SKM-1 treated with dmso at 0.1 percent for 144 hours (cell line): ENCODE measurements around the gene DLX1.
"Not testable (repeated sequence)": the region's sequence is repeated elsewhere in the genome, so short reads cannot be mapped to it uniquely, and the experiment has no call there.

ENCODE experiments used
- DNase-seq: peaks from one replicate; lab custom pipeline; 2025; ENCODE audit not compliant: unreplicated experiment; lab: John Stamatoyannopoulos, UW

The DLX1 gene

DNA sequence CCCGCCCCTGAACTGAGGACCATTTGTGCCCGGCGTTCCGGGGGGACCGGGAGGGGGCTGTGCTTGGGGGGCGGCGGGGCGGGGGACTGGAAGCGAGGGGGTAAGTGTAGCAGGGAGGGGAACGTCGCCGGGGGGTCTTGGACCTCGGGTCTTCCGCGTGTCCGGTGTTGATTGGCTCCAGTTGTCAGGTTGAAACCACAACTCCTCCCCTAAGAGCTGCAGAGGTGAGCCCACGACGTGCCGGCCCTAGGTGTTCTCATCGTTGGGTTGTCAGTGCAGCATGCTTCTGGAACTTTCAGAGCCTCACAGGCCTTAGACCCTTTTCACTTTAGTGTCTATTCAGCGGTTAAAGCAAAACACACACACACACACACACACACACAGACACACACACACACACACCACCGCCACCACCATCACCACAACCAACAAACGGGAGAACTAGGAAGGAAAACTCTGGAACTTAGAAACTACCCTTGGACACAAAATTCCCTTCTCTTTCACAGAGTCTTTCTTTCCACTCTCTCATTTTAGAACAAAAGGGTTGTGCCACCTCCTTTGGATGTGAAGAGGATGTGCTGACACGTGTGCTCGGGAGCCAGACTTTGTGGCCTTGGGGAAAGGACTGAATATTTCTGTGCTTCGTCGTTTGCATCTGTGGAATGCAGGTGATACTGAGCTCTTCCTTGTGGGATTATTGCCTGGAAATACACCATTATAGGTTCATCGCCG, 24.1 kb downstream of the DLX1 start:
- no peak for DNase-seq

DNA sequence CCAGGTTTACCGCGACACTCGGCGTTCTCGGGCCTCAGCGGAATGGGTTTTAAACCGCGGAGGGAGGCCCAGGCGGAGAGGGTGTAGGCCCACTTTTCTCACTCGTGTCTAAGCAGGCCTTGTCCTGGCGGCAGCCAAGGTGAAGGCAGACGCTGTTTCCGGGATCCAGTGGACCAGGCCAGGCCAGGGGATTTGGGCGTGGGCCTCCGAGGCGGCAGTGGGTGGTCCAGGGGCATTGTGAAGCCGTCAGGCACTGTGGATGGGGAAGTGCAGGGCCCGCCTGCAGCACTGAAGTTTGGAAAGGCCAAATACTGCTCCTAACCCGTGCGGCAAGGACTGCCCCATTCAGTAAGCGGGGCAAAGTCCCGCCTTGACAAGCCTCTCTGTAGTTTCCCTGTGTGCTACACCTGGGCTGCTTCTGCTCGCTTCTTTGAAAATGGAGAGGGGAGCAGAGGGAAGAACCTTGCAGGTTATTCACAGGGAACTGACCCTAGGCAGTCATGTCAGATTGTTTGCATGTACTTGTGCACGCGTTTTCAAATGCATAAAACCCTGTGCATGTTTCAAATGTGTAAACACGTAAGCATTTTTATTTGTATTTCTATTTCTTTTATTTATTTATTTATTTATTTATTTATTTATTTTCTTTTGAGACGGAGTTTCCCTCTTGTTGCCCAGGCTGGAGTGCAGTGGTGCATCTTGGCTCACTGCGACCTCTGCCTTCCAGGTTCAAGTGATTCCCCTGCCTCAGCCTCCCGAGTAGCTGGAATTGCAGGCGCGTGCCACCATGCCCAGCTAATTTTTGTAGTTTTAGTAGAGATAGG, 24.9 kb downstream of the DLX1 start:
- DNase-seq, result no peak

GRCh38 chr2:172113617-172114016, 28.3 kb downstream of the DLX1 start:
- DNase-seq, result no peak

DNA sequence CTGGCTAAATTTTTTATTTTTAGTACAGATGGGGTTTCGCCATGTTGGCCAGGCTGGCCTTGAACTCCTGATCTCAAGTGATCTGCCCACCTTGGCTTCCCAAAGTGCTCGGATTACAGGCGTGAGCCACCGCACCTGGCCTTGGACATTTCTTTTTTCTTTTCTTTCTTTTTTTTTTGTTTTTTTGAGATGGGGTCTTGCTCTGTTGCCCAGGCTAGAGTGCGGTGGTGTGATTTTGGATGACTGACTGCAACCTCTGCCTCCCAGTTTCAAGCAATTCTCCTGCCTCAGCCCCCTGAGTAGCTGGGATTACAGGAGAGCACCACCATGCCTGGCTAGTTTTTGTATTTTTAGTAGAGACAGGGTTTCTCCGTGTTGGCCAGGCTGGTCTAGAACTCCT, 28.9 kb downstream of the DLX1 start:
- not testable (repeated sequence) for DNase-seq

DNA sequence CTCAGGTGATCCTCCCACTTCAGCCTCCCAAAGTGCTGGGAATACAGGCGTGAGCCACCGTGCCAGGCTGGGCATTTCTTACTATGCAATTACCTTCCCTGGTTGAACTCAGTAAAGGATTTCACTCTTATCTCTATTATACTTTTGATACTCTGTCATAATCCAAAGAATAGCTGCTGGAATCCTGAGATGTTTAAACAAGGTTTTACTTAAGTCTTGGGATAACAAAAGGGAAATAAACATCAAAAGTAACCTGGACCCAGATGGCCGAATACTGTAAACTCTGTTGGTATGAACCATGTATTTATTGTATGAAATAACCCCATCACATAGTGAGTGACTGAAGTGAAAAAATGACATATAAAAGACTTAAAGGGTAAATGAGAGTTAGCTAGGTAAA, 29.3 kb downstream of the DLX1 start:
- no peak for DNase-seq

GRCh38 chr2:172116107-172116506, 30.8 kb downstream of the DLX1 start:
- no peak for DNase-seq

- no peak for DNase-seq
Measured at GRCh38 chr2:172119089-172119488, 33.8 kb downstream of the DLX1 start.

GRCh38 chr2:172120118-172120517, 34.8 kb downstream of the DLX1 start:
- DNase-seq, result no peak

- no peak for DNase-seq
Measured at GRCh38 chr2:172128484-172128883, 43.2 kb downstream of the DLX1 start.

DNA sequence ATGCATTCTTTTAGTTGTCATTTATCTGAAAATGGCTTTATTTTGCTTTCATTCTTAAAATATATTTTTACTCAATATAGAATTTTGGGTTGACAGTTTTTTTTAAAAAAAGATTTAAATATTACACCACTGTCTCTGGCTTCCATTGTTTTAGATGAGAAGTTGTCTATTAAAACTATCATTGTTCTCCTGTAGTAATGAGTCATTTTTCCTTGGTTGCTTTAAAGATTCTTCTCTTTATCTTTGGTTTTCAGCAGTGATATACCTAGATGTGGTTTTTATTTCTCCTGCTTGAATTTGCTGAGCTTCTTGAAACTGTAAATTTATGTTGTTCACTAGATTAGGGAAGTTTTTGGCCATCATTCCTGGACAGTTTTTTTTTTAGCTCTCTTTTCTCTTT, 44.1 kb downstream of the DLX1 start:
- no peak for DNase-seq

DNA sequence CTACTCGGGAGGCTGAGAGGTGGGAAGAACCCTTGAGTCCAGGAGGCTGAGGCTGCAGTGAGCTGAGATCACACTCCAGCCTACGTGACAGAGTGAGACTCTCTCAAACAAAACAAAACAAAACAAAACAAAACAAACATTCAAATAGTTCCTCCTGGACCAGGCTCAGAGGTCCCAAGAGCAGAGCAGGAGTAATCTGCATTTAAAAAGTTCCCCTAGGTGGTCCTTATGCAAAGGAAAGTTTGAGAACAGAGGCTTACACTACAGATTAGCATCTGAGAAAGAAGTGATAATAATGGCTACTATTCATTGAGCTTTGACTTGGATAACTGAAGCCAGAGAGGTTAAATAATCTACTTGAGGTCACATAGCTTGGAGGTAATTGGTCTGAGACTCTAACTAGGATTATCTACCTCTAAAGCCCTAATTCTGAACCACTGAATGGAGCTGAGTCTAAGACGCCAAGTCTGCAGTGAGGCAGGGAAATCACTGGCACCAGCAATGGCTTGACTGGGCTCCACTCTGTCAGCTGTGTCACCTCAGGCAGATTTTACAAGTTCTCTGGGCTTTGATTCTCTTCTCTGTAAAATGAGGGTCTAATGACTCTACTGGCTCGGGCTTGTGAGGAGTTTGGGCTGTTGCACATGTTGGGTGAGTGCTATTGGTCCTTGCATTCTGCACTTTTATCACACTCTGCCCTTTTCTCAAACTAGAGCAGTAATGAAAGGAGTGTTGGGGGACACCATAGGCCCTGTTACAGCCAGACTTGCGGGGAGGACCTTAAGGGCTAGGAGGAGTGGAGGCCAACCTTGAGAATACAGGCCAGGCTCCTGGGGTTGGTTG, 46.6 kb downstream of the DLX1 start:
- DNase-seq, result no peak

GRCh38 chr2:172134270-172134669, 49.0 kb downstream of the DLX1 start:
- no peak for DNase-seq

DNA sequence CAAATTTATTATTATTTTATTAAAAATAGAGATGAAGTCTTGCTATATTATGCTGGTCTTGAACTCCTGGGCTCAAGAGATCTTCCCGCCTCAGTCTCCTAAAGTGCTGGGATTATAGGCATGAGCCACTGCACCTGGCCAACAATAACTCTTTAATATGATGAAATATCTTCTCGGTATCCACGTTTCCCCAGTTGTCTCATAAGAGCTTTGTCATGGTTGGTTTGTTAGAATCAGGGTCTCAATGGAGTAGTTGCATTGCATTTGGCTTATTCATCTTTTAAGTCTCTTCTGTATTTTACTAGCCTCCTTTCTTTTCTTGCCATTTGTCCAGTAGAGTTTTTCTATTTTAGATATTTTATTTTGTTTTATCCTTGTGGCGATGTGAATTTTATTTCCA, 50.1 kb downstream of the DLX1 start:
- no peak for DNase-seq

DNA sequence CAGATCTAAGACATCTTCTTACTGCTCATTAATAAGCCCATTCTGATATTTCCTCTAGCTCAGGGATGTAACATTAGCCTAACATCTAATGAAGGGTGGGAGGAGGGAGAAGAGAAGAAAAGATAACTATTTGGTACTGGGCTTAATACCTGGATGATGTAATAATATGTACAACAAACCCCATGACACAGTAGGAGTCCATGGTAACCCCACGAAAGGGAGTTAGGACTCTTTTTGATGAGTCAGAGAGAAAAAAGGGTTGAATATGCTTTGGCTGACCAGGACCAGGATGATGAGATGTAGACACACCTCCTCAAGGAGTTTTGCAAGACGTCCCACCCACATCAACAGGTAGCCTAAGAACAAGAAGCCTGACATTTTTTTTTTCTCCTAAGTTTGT, 51.8 kb downstream of the DLX1 start:
- DNase-seq, result no peak

DNA sequence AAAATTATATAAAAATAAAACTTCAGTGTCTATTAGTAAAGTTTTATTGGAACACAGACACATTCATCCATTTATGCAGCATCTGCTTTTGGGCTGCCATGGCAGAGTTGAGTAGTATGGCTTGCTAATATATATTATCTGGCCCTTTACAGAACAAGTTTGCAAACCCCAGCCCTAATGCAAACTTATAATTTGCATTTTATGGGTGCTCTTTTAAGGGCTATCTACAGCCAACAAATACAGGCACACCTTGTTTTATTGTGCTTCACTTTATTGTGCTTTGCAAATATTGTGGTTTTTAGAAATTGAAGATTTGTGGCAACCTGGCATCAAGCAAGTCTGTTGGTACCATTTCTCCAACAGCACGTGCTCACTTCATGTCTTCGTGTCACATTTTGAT, 52.6 kb downstream of the DLX1 start:
- DNase-seq, result no peak

GRCh38 chr2:172138727-172139126, 53.4 kb downstream of the DLX1 start:
- not testable (repeated sequence) for DNase-seq
